Smooth muscle cell (in vitro differentiated cells): Measurements from ENCODE around the gene ITGA1. TPM values are rescaled to one million over a fixed set of nuclear protein-coding genes. Genes with fewer than 3 reads are reported as not detected.

Source experiments
- DNase-seq: peaks from one replicate; lab custom pipeline; 2025; ENCODE audit not compliant: unreplicated experiment; lab: John Stamatoyannopoulos, UW
- H2AFZ ChIP-seq: fragments of 200-600 bp; sonication (generic); 2 replicates; pipeline ENCODE4 v1.6.0; 2016; ENCODE audit warnings: antibody characterized with exemption, low read depth, mild to moderate bottlenecking
- H3F3A ChIP-seq: fragments of 200-600 bp; sonication (generic); 2 replicates; pipeline ENCODE4 v1.6.0; 2017; ENCODE audit warnings: antibody characterized with exemption, low read depth
- H3K27ac ChIP-seq: fragments of 200-600 bp; sonication (generic); 2 replicates; pipeline ENCODE4 v1.5.1; 2016; ENCODE audit warnings: low read depth, mild to moderate bottlenecking
- H3K27me3 ChIP-seq: fragments of 200-600 bp; sonication (generic); 2 replicates; pipeline ENCODE4 v1.6.1; 2016; ENCODE audit warnings: low read depth, mild to moderate bottlenecking
- H3K36me3 ChIP-seq: fragments of 200-600 bp; sonication (generic); 2 replicates; pipeline ENCODE4 v1.5.1; 2016; ENCODE audit warnings: low read depth
- H3K4me1 ChIP-seq: fragments of 200-600 bp; sonication (generic); 2 replicates; pipeline ENCODE4 v1.5.1; 2016; ENCODE audit warnings: low read depth
- H3K4me2 ChIP-seq: fragments of 200-600 bp; sonication (generic); 2 replicates; pipeline ENCODE4 v1.6.0; 2016; ENCODE audit warnings: mild to moderate bottlenecking
- H3K4me3 ChIP-seq: fragments of 200-600 bp; sonication (generic); 2 replicates; pipeline ENCODE4 v1.5.1; 2016; ENCODE audit warnings: mild to moderate bottlenecking
- H3K79me2 ChIP-seq: fragments of 200-600 bp; sonication (generic); 2 replicates; pipeline ENCODE4 v1.6.0; 2016; ENCODE audit warnings: low read depth, mild to moderate bottlenecking
- H3K9ac ChIP-seq: fragments of 200-600 bp; sonication (generic); 2 replicates; pipeline ENCODE4 v1.6.0; 2016; ENCODE audit warnings: low read depth
- H3K9me3 ChIP-seq: fragments of 200-600 bp; sonication (generic); replicated peaks from 2 replicates; pipeline ENCODE4 v1.5.1; 2016; ENCODE audit warnings: low read depth
- H4K20me1 ChIP-seq: fragments of 200-600 bp; sonication (generic); 2 replicates; pipeline ENCODE4 v1.6.0; 2016; ENCODE audit warnings: low read depth
- CTCF ChIP-seq: fragments of 200-600 bp; sonication (generic); IDR thresholded peaks from 2 replicates; pipeline ENCODE4 v1.5.1; 2017; ENCODE audit warnings: borderline replicate concordance, mild to moderate bottlenecking, antibody characterized with exemption; ENCODE audit not compliant: insufficient read depth, poor library complexity, severe bottlenecking
- WGBS: methylation state at CpG from one replicate; pipeline ENCODE4 v1.1.7; 2016; ENCODE audit warnings: low lambda C conversion rate; 5-methylcytosine and 5-hydroxymethylcytosine counted together
- polyA plus RNA-seq: library from polyadenylated mRNA; unstranded; fragments of >200 nt; fragmentation: Nextera tagmentation; extraction: Ambion mirVana; gene quantifications from 2 replicates; pipeline ENCODE4 v1.2.1, GENCODE V29; 2016
- total RNA-seq: library from RNA; depleted of rRNA; stranded (reverse); fragments of >200 nt; gene quantifications from 2 replicates; pipeline ENCODE4 v1.2.3, GENCODE V29; 2014

ITGA1 gene
- total and polyA plus RNA-seq, 2 experiments from 2014 or later, result 85.2 to 250 TPM

GRCh38 chr5:52770287-52770939 lies 17.3 kb upstream of the ITGA1 start:
- no peak for TF ChIP-seq CTCF
- DNase-seq, result no peak
- Histone ChIP-seq H3K36me3 (no peaks in the 10 kb centered on the region), H3K9ac (no peak overlapping the region), H3K9me3 (no peaks in the 10 kb centered on the region), H4K20me1 (no peaks in the 10 kb centered on the region), H3K27ac (no peak overlapping the region), H3K4me2 (no peak overlapping the region), H3K27me3 (no peaks in the 10 kb centered on the region), H3K4me1 (peaks cover 4% of the 10 kb centered on the region), H2AFZ (no peak overlapping the region), H3K79me2 (no peaks in the 10 kb centered on the region), H3F3A (peaks cover 4% of the 10 kb centered on the region), H3K4me3 (no peak overlapping the region)
- 94% methylated on average over 4 of the region's 4 CpGs for WGBS

DNA sequence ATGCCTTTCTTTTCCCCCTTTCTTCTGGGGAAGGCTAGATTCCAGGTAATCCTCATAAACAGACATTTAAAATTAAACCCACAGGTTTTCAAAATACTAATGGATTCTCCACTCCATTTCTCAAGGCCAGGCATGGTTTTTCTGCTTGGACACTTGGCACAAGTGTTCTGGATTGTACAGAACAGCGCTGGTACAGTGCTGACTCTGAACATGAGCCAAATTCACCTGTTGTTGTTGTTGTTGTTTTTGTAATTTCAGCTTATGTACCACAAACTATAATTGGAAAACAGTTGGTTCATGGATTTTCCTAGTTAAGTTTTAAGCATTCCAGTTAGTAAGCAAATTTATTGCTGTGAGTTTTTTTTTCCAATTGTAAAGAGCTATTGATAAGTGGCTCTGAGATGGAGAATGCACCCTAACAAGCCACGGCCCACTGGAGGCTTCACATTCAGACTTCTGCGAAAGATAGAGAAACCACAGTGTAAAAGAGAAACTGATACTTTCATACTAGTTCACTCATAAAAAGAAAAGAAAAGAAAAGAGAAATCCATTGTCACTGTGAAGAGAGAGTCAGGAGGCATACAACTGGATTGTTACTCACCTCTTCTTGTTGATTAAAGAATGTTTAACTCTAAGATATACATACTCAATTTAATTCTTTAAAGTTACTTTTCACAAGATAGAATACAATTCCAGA lies 16.2 kb upstream of the ITGA1 start:
- Histone ChIP-seq H3K27me3 (no peaks in the 10 kb centered on the region), H3K9ac (no peak overlapping the region), H3K4me3 (no peak overlapping the region), H3K4me1 (peaks cover 4% of the 10 kb centered on the region), H3F3A (peaks cover 4% of the 10 kb centered on the region), H3K27ac (no peak overlapping the region), H4K20me1 (no peaks in the 10 kb centered on the region), H3K79me2 (no peaks in the 10 kb centered on the region), H3K4me2 (no peak overlapping the region), H3K36me3 (no peaks in the 10 kb centered on the region), H3K9me3 (no peaks in the 10 kb centered on the region), H2AFZ (no peak overlapping the region)
- WGBS, result 95% methylated on average over 3 of the region's 3 CpGs
- DNase-seq, result no peak
- TF ChIP-seq CTCF, result no peak

DNA sequence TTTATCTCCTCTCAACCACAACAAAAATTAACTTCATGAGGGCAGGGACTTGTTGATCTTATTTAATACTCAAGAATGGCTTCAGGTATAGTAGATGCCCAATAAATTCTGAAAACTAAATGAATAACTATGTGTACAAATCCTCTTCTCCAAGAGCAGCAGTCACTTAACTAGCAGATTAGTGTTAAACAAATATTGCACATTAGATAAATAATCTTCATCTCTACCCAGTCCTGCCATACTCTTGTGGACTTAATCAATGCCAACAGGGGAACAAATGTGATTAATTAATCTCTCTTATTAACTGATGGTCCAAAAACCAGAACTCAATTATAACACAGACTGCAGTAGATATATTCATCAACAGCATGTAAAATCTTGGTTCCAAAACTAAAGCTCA lies 15.0 kb upstream of the ITGA1 start:
- Histone ChIP-seq H4K20me1 (no peaks in the 10 kb centered on the region), H3F3A (peaks cover 4% of the 10 kb centered on the region), H3K9ac (no peak overlapping the region), H3K4me1 (peaks cover 4% of the 10 kb centered on the region), H2AFZ (no peak overlapping the region), H3K4me3 (no peak overlapping the region), H3K4me2 (no peak overlapping the region), H3K27me3 (no peaks in the 10 kb centered on the region), H3K27ac (no peak overlapping the region), H3K36me3 (no peaks in the 10 kb centered on the region), H3K9me3 (no peaks in the 10 kb centered on the region), H3K79me2 (no peaks in the 10 kb centered on the region)
- DNase-seq, result no peak
- TF ChIP-seq CTCF, result no peak

DNA sequence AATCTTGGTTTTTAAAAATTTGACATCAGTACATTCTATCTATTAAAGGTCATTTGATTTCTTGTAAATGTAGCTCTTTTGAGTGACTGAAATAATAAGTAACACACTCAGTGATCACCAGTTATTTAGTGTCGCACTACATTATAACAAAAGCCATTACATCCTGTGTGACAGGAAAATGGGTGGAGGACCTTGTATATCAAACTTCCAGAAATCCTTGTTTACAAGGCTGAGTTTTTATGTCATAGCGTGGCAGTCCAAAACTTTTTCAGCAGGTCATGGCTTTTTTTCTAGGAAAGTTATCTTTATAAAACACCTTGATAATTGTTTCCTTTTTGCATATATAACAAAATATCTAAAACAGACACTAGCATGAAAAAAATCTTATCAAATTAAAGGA lies 14.4 kb upstream of the ITGA1 start:
- no peak for TF ChIP-seq CTCF
- WGBS, result 78% methylated on average over 2 of the region's 2 CpGs
- no peaks in the 10 kb centered on the region for H4K20me1 ChIP-seq

More for the DNA sequence above, 14.4 kb upstream of the ITGA1 start:
- Histone ChIP-seq H3K36me3 (no peaks in the 10 kb centered on the region), H3K27ac (no peak overlapping the region), H3K4me3 (no peak overlapping the region), H3K9me3 (no peaks in the 10 kb centered on the region), H2AFZ (no peak overlapping the region), H3K79me2 (no peaks in the 10 kb centered on the region), H3K4me1 (peaks cover 4% of the 10 kb centered on the region), H3K27me3 (no peaks in the 10 kb centered on the region), H3F3A (peaks cover 4% of the 10 kb centered on the region), H3K4me2 (no peak overlapping the region), H3K9ac (no peak overlapping the region)
- DNase-seq, result no peak
